Activated T-helper 17 cell treated with anti-CD3 and anti-CD28 coated beads, Interleukin-2, amount 50 U/mL, for 72 hours (primary cell): Measurements from ENCODE around the gene NGEF. TPM values are rescaled to one million over a fixed set of nuclear protein-coding genes. Genes with fewer than 3 reads are reported as not detected.

Experiments used
- ATAC-seq: fragments of 150-1000 bp; cut with Tn5 transposase; replicated peaks from 2 replicates; pipeline ENCODE4 v1.10.0; 2021; ENCODE audit warnings: mild to moderate bottlenecking, moderate library complexity
- H3K27ac Mint-ChIP-seq: one replicate; pipeline ENCODE4 v1.8.0; 2022; ENCODE audit warnings: mixed read lengths
- H3K27me3 Mint-ChIP-seq: one replicate; pipeline ENCODE4 v1.8.0; 2022; ENCODE audit warnings: mixed read lengths
- H3K36me3 Mint-ChIP-seq: one replicate; pipeline ENCODE4 v1.8.0; 2022; ENCODE audit warnings: low read depth, mild to moderate bottlenecking, mixed read lengths
- H3K4me1 Mint-ChIP-seq: one replicate; pipeline ENCODE4 v1.8.0; 2022; ENCODE audit warnings: mixed read lengths
- H3K4me3 Mint-ChIP-seq: one replicate; pipeline ENCODE4 v1.8.0; 2022; ENCODE audit warnings: mild to moderate bottlenecking, mixed read lengths
- H3K9me3 Mint-ChIP-seq: one replicate; pipeline ENCODE4 v1.8.0; 2022; ENCODE audit warnings: mixed read lengths
- total RNA-seq, 2 donors: library from RNA; stranded (reverse); gene quantifications; one replicate each; pipeline ENCODE4 v1.2.3, GENCODE V29; 2022

The NGEF gene
- total RNA-seq, 2 donors from 2014 or later: 1.0 TPM; not detected in 1

GRCh38 chr2:232885264-232885961 lies 127.6 kb downstream of the NGEF start:
- Mint-ChIP-seq H3K27ac (no peak overlapping the region), H3K36me3 (no peaks in the 10 kb centered on the region), H3K4me1 (no peaks in the 10 kb centered on the region), H3K9me3 (no peaks in the 10 kb centered on the region), H3K27me3 (peaks cover 3% of the 10 kb centered on the region), H3K4me3 (no peak overlapping the region)
- ATAC-seq: no peak

DNA sequence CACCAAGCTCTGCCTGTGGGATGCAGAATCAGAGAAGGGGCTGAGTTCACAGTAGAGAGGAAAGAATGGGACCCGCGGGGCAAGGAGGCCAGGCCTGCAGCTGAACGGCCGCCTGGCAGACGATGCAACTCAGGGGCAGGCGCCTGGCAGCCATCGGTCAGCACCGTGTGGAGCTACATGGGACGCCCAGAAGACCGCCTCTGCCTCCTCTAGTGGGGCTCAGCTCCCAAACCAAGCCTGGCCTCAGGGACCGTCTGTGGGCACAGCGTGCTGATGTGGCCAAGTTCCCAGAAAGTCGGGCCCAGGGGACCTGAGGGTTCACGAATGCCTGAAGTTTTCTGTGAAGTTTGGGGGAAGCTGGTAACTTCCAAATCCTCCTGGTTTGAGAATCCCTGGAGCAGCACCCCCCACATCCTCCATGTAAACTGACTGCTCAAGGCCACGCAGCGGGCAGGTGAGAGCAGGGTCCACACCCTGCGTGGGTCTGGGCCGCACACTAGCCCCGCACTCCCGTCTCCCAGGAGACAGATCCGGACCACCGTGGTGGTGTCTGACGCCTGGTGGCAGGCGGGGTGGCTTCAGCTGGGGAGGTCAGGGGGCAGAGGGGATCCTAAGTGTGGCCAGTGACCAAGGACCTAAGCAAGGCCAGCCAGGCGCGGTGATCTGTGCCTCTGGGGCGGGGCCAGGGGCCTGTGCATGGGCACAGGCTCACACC lies 128.3 kb downstream of the NGEF start:
- Mint-ChIP-seq H3K27ac (no peak overlapping the region), H3K27me3 (no peaks in the 10 kb centered on the region), H3K36me3 (no peaks in the 10 kb centered on the region), H3K4me1 (no peaks in the 10 kb centered on the region), H3K9me3 (no peaks in the 10 kb centered on the region), H3K4me3 (no peak overlapping the region)
- ATAC-seq: no peak

GRCh38 chr2:232884001-232884421 lies 129.0 kb downstream of the NGEF start:
- H3K27me3 Mint-ChIP-seq: no peaks in the 10 kb centered on the region
- H3K36me3 Mint-ChIP-seq: no peaks in the 10 kb centered on the region
- ATAC-seq: no peak
- H3K9me3 Mint-ChIP-seq: no peaks in the 10 kb centered on the region
- H3K4me1 Mint-ChIP-seq: no peaks in the 10 kb centered on the region
- no peak overlapping the region for H3K4me3 Mint-ChIP-seq
- no peak overlapping the region for H3K27ac Mint-ChIP-seq

DNA sequence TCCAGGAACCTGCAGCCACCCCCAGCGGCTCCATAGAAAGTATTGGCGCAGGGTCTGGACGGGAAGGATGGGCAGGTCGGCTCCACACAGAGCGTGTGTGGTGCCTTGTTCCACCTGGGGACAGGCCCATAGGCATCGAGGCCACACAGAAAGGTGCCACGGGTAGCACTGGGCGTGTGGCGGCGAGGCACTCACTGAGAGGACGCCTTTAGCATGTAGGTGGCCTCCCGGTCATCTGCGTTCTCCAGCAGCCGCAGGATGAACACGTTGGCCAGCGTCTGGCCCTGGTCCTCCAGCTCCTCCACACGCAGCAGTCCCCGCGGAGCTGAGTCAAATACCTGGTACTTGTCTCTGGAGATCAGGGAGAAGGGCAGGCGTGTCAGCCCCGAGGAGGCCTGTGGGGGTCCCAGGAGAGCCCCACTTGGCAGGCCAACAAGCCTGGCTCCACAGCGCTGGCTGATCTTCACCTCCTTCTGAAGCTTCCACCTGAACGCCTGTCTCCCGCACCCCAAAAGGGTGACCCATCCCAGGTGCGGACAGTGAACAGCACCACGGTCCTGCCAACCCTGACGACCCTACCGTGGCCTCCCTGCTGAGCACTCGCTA lies 129.8 kb downstream of the NGEF start:
- H3K4me1 Mint-ChIP-seq: no peaks in the 10 kb centered on the region
- ATAC-seq: no peak
- no peaks in the 10 kb centered on the region for H3K9me3 Mint-ChIP-seq
- H3K27me3 Mint-ChIP-seq: no peaks in the 10 kb centered on the region
- no peak overlapping the region for H3K27ac Mint-ChIP-seq
- H3K36me3 Mint-ChIP-seq: no peaks in the 10 kb centered on the region
- H3K4me3 Mint-ChIP-seq: no peak overlapping the region

DNA sequence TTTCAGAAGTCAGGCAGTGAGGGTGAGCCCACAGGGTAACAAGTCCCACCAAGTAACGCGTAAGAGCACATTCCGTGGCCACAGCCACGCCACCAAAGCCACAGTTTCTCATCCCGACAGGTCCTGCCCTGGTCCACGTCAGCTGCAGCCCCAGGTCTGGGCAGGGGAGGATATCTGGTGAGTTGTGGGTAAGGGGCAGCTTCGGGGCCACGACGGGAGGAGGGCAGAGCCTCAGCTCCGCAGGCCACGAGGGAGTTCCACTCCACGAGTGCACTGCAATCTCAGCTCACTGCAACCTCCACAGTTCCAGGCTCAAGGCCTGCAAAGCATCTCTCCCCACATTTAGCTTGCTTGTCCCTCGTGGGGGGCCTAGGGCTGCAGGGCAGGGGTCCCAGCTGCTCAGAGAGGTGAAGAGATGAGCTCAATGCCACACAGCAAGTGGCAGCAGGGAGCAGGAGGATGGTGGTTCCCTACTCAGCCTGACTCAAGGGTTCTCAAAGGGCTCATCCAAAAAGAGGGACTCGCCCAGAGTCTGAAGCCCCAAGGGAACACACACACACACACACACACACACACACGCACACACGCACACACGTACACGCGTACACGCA lies 130.4 kb downstream of the NGEF start:
- Mint-ChIP-seq H3K4me3 (no peak overlapping the region), H3K36me3 (no peaks in the 10 kb centered on the region), H3K9me3 (no peaks in the 10 kb centered on the region), H3K27me3 (no peaks in the 10 kb centered on the region), H3K27ac (no peak overlapping the region), H3K4me1 (no peaks in the 10 kb centered on the region)
- ATAC-seq: no peak

DNA sequence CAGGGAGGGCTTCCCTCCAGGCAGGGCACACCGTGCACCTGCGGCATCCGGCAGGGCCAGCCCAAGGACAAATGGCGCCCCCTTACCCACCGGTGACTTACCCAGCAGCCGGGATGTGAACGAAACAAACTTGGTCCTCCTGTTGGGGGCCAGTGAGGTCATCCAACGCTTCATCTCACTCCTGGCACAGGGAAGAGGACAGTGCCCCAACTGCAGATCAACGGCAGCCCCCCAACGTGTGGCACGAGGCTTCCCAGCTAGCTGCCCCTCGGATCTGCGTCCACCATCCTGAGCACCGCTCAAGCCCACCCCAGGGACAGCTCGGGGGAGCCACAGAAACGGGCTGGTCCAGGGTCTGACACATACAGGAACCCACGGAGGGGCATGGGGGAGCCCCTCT lies 131.0 kb downstream of the NGEF start:
- no peak overlapping the region for H3K27ac Mint-ChIP-seq
- no peak for ATAC-seq
- no peaks in the 10 kb centered on the region for H3K27me3 Mint-ChIP-seq
- no peaks in the 10 kb centered on the region for H3K4me1 Mint-ChIP-seq
- H3K4me3 Mint-ChIP-seq: no peak overlapping the region
- no peaks in the 10 kb centered on the region for H3K9me3 Mint-ChIP-seq
- H3K36me3 Mint-ChIP-seq: no peaks in the 10 kb centered on the region

DNA sequence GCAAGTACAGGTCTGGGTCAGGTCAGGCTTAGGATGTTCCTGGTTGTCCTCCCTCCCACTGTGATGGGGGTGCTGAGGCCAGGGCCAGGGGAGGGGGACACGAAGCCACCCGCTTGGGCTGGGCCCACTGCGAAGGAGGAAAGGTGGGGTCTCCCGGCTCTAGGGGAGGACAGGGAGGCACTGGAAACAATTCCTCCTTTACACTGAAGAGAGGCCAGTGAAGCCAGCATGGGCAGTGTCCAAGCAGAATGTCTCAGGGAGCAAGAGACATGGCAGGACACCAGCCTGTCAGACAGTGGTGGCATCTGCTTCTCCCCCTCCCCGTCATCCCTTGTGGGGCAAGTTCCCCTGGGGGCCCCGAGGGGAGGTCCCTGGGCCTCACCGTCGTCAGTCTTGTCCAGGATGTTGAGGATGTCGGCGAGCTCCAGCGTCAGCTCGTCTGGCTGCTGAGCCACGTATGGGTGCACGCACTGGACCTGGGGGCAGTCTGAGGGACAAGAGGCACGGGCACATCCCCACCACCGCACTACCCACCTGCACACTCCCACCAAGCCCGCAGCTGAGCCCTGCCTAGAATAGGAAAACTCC lies 132.2 kb downstream of the NGEF start:
- Mint-ChIP-seq H3K27me3 (no peaks in the 10 kb centered on the region), H3K4me1 (no peaks in the 10 kb centered on the region), H3K4me3 (no peak overlapping the region), H3K36me3 (no peaks in the 10 kb centered on the region), H3K27ac (no peak overlapping the region), H3K9me3 (no peaks in the 10 kb centered on the region)
- no peak for ATAC-seq

- peaks cover 7% of the 10 kb centered on the region for H3K27me3 Mint-ChIP-seq
- ATAC-seq: no peak
- H3K4me3 Mint-ChIP-seq: no peak overlapping the region
- no peaks in the 10 kb centered on the region for H3K9me3 Mint-ChIP-seq
- no peaks in the 10 kb centered on the region for H3K36me3 Mint-ChIP-seq
- H3K27ac Mint-ChIP-seq: no peak overlapping the region
- peaks cover 6% of the 10 kb centered on the region for H3K4me1 Mint-ChIP-seq
These were observed 133.2 kb downstream of the NGEF start for GRCh38 chr2:232879618-232880494.

DNA sequence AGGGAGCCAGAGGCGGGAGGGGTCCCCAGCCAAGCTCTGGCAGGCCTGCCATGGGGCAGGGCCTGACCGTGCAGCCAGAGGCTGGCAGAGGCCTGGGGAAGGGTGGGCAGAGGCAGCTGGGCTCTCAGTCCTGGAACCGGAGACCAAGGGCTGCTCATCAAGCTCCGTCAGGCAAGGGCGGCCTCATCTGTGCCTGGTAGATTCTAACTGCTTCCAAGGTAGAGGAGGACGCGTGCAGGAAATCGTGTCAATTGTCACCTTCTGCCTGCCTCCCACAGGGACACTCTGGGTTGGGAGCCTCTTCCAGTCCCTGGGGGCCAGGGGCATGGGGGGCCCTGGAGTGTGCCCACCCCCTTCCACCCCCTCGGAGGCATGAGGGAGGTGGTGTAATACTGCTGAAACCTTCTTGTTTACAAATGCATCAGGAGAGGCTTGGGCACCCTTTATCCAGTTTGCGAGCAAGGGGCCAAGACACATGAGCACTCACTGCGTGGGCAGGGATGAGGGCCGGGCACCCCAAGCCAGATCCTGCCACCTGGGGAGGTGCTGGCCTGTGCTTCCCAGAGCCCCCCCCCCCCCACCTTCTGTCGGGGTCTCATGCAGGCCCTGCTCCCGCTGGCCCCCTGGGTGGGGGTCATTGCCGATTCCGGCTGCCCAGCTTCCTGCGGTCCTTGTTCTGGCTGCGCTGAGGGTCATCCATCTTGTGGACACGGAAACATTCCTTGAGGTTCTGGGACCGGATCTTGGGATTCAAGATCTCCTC lies 134.0 kb downstream of the NGEF start:
- H3K27ac Mint-ChIP-seq: no peak overlapping the region
- no peaks in the 10 kb centered on the region for H3K9me3 Mint-ChIP-seq
- peaks cover 7% of the 10 kb centered on the region for H3K27me3 Mint-ChIP-seq
- no peak for ATAC-seq
- no peak overlapping the region for H3K4me3 Mint-ChIP-seq
- no peaks in the 10 kb centered on the region for H3K36me3 Mint-ChIP-seq
- peaks cover 6% of the 10 kb centered on the region for H3K4me1 Mint-ChIP-seq

DNA sequence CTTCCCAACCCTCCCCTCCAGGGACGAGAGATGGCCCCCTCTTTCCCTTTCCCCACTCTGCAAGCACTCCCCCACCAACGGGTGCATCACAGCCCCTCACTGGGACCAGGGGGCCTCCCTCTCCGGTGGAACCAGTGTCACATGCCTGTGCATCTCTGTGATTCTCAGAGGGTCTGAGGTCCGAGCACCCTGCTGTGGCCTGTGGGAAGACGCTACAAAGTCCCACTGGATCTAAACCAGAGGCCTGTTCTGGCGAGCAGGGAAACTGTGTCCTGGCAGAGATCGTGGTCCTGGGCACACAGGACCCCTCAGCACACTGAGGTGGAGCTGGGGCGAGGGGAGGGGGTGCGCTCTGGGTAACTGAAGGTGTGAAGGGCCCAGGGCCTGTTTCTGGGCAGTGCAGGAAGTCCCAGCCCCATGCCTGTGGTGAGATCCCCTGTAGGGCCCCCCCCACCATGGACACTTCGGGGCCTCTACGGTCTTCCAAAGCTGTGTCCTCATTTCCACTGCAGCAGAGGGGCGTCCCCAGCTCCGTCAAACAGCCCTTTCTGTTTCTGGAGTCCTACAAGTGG lies 135.0 kb downstream of the NGEF start:
- peak overlapping the region; percentile 46 for H3K4me3 Mint-ChIP-seq

DNA sequence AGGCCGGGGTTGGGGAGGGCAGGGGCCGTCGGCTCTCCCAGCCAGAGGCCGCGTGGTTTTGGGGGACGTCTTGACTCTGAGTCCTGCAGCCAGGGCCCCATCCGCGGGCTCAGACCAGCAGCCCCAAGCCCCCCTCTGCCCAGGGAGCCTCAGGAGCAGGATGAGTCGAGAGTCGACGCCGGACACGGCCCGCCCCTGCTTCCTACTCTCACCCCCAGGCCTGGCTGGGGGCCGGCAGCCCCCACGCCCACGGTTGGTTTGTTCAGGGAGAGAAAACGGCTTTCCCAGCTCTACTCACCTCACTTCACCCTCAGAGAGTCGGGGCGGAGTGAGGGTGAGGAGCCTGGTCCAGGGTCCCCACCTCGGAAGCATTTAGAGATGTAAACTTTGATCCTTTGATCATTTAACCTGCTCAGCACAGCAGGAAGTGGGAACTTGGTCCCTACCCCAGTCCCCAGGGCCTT lies 136.0 kb downstream of the NGEF start:
- Mint-ChIP-seq H3K9me3 (no peaks in the 10 kb centered on the region), H3K27ac (no peak overlapping the region)
- ATAC-seq: peak; percentile 1

More for the DNA sequence above, 135.0 kb downstream of the NGEF start:
- no peak for ATAC-seq
- Mint-ChIP-seq H3K9me3 (no peaks in the 10 kb centered on the region), H3K27me3 (peaks cover 7% of the 10 kb centered on the region), H3K36me3 (no peaks in the 10 kb centered on the region), H3K4me1 (peaks cover 6% of the 10 kb centered on the region), H3K27ac (no peak overlapping the region)

DNA sequence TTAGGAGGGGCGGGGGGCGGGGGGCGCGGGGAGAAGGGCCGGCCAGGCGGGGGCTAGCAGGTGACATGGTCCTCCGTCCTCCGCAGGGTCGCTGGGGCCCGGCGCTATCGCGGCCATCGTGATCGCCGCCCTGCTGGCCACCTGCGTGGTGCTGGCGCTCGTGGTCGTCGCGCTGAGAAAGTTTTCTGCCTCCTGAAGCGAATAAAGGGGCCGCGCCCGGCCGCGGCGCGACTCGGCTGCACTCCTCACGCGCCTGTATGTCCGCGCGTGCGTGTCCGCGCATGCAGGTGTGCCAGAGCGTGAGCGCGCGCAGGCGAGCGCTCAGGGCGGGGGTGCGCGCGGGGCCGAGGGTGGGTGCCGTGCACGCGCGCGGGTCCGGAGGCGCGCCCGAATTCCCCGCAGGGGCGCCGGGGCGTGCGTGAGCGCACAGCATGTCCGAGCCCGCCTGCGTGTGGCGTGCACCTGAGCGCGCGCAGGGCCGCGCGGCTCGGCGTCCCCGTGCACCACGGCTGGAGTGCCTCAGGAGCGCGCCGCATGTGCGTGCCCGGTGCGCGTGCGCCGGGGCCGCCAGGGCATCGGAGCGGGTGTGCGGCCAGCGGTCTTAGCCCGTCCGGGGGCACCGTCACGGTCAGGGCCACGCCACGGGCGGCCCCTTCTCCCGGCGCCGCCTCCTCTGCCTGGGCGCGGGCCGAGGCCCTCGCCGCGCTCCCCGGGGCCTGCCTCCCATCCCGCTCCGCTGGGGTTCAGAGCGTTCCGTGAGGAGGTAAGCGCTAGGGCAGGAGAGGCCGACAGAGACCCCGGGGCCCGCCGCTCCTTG lies 136.7 kb downstream of the NGEF start:
- H3K36me3 Mint-ChIP-seq: no peaks in the 10 kb centered on the region
- peak overlapping the region; percentile 64 for H3K4me3 Mint-ChIP-seq
- peaks cover 7% of the 10 kb centered on the region for H3K27me3 Mint-ChIP-seq
- peaks cover 6% of the 10 kb centered on the region for H3K4me1 Mint-ChIP-seq
- H3K9me3 Mint-ChIP-seq: no peaks in the 10 kb centered on the region
- no peak overlapping the region for H3K27ac Mint-ChIP-seq
- ATAC-seq: peak; percentile 73

More for the DNA sequence above, 136.0 kb downstream of the NGEF start:
- peaks cover 7% of the 10 kb centered on the region for H3K27me3 Mint-ChIP-seq
- H3K36me3 Mint-ChIP-seq: no peaks in the 10 kb centered on the region
- peak overlapping the region; percentile 46 for H3K4me3 Mint-ChIP-seq
- peaks cover 6% of the 10 kb centered on the region for H3K4me1 Mint-ChIP-seq
